Body of pancreas (tissue), 4 donors: ENCODE measurements around the gene APC2.

Experiments
- CTCF ChIP-seq, 7 experiments: fragments of 450-650 bp in 4 of 7; fragments of 200-600 bp in 3 of 7; sonication (generic) in 3 of 7; IDR thresholded peaks; one replicate each; pipeline ENCODE4 v1.5.1; 2016 to 2019; ENCODE audit warnings: antibody characterized with exemption in 7 of 7
- POLR2A ChIP-seq, 3 donors: fragments of 450-650 bp; IDR thresholded peaks; one replicate each; pipeline ENCODE4 v1.6.1; 2016; ENCODE audit warnings: antibody characterized with exemption in 3 of 3, mild to moderate bottlenecking in 2 of 3

DNA sequence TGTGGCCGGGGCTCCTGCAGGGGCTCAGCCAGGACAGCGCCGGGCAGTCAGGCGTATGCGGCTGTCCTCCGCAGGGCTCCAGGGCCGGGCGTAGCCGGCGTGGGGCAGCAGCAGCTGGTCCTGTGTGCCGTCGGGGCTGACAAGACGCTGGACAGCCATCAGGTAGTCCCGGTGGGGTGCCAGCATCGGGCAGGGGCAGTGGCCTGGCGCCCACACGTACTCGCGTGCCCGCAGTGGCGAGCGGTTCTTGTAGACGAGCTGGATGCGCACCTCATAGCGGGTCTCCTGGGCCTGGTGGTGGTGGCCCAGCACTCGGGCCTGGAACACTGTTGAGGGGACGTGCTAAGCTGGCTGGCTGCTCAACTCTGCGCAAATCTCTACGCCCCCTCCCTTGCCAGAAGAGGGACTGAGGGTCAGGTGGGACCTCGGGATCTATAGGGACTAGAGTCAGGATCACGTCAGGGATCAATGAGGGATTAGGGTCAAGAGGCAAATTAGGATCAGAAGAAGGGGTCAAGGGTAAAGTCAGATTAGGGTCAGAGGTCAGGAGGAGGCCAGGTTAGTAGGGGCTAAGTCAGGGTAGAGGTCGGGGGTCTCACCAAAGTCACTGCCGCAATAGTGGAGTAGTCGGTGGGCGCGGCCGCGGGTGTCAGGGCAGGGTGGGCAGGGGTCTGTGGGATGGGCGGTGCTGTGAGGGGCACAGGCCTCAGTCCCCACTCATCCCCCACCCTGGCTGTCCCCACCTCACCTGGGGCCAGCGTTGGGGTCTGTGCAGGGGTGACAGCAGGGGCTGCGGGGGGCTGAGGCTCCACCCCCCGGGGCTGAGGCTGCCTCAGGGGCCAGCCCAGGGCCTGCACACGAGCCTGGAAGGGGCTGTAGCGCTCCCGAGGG is 56.3 kb downstream of the APC2 start:
- TF ChIP-seq CTCF (IDR thresholded peaks at IDR 0.05), result no peak
- no peak for TF ChIP-seq POLR2A (IDR thresholded peaks at IDR 0.05)
